ENCODE results near the gene CFAP299.
"Not testable (repeated sequence)": the region's sequence is repeated elsewhere in the genome, so short reads cannot be mapped to it uniquely, and the experiment has no call there.

Gene CFAP299

GRCh38 chr4:80685214-80685613 lies 349.7 kb downstream of the CFAP299 start:
- Histone ChIP-seq H3K27me3 (replicated peaks in 2 of 5; ENCODE audit: control insufficient read depth in 4 of 5, insufficient read depth in 5 of 5, low read length in 4 of 5) (peaks cover 0 to 15% (median 0%) of the 10 kb centered on the region in 5 experiments), H3K9me3 (ENCODE audit: control extremely low read depth in 1 of 5, control insufficient read depth in 4 of 5, insufficient read depth in 2 of 5, low read depth in 1 of 5, low read length in 4 of 5) (no peaks in the 10 kb centered on the region), H3K27ac (ENCODE audit: insufficient read depth in 1 of 2, low read depth in 1 of 2, low read length in 2 of 2, poor library complexity in 1 of 2, severe bottlenecking in 2 of 2) (no peak overlapping the region), H3K4me3 (ENCODE audit: control insufficient read depth in 1 of 7, extremely low read depth in 1 of 7, insufficient read depth in 4 of 7, low read depth in 2 of 7, low read length in 6 of 7) (no peak overlapping the region), H3K36me3 (ENCODE audit: control insufficient read depth in 4 of 4, insufficient read depth in 4 of 4, low read length in 3 of 4) (no peaks in the 10 kb centered on the region), H3K4me1 (ENCODE audit: control extremely low read depth in 1 of 4, control insufficient read depth in 4 of 4, insufficient read depth in 4 of 4, low read length in 3 of 4) (no peaks in the 10 kb centered on the region)
- no peak for DNase-seq
- CTCF ChIA-PET, result no interaction called here
- POLR2A ChIA-PET, result no interaction called here

GRCh38 chr4:80687736-80688135 lies 352.2 kb downstream of the CFAP299 start:
- H3K27me3 ChIP-seq (replicated peaks in 2 of 5; ENCODE audit: control insufficient read depth in 4 of 5, insufficient read depth in 5 of 5, low read length in 4 of 5); H3K27ac ChIP-seq (ENCODE audit: insufficient read depth in 1 of 2, low read depth in 1 of 2, low read length in 2 of 2, poor library complexity in 1 of 2, severe bottlenecking in 2 of 2); H3K9me3 ChIP-seq (ENCODE audit: control extremely low read depth in 1 of 5, control insufficient read depth in 4 of 5, insufficient read depth in 2 of 5, low read depth in 1 of 5, low read length in 4 of 5); DNase-seq; H3K4me3 ChIP-seq (ENCODE audit: control insufficient read depth in 1 of 7, extremely low read depth in 1 of 7, insufficient read depth in 4 of 7, low read depth in 2 of 7, low read length in 6 of 7); H3K36me3 ChIP-seq (ENCODE audit: control insufficient read depth in 4 of 4, insufficient read depth in 4 of 4, low read length in 3 of 4); H3K4me1 ChIP-seq (ENCODE audit: control extremely low read depth in 1 of 4, control insufficient read depth in 4 of 4, insufficient read depth in 4 of 4, low read length in 3 of 4); POLR2A ChIA-PET; CTCF ChIA-PET: not testable (repeated sequence)
- WGBS (ENCODE audit: insufficient coverage), result 98% methylated on average over 16 of the region's 23 CpGs

GRCh38 chr4:80694171-80694570 lies 358.6 kb downstream of the CFAP299 start:
- Histone ChIP-seq H3K4me1 (ENCODE audit: control extremely low read depth in 1 of 4, control insufficient read depth in 4 of 4, insufficient read depth in 4 of 4, low read length in 3 of 4) (no peaks in the 10 kb centered on the region), H3K36me3 (ENCODE audit: control insufficient read depth in 4 of 4, insufficient read depth in 4 of 4, low read length in 3 of 4) (no peaks in the 10 kb centered on the region), H3K9me3 (ENCODE audit: control extremely low read depth in 1 of 5, control insufficient read depth in 4 of 5, insufficient read depth in 2 of 5, low read depth in 1 of 5, low read length in 4 of 5) (peaks cover 0 to 1% (median 0%) of the 10 kb centered on the region in 5 experiments), H3K27me3 (replicated peaks in 2 of 5; ENCODE audit: control insufficient read depth in 4 of 5, insufficient read depth in 5 of 5, low read length in 4 of 5) (no peaks in the 10 kb centered on the region), H3K4me3 (ENCODE audit: control insufficient read depth in 1 of 7, extremely low read depth in 1 of 7, insufficient read depth in 4 of 7, low read depth in 2 of 7, low read length in 6 of 7) (no peak overlapping the region), H3K27ac (ENCODE audit: insufficient read depth in 1 of 2, low read depth in 1 of 2, low read length in 2 of 2, poor library complexity in 1 of 2, severe bottlenecking in 2 of 2) (no peak overlapping the region)
- no peak for DNase-seq
- ChIA-PET POLR2A (no interaction called here), CTCF (interaction anchor here (1.1 kb wide), 1 partner anchor 17 kb away, joined by 3 read pairs; no protein-coding TSS in a partner anchor)
- WGBS (ENCODE audit: insufficient coverage), result 100% methylated on average over 2 of the region's 3 CpGs

- ChIA-PET CTCF (no interaction called here), POLR2A (no interaction called here)
- H3K27ac ChIP-seq (ENCODE audit: insufficient read depth in 1 of 2, low read depth in 1 of 2, low read length in 2 of 2, poor library complexity in 1 of 2, severe bottlenecking in 2 of 2), result no peak overlapping the region
- no peaks in the 10 kb centered on the region for H3K4me1 ChIP-seq (ENCODE audit: control extremely low read depth in 1 of 4, control insufficient read depth in 4 of 4, insufficient read depth in 4 of 4, low read length in 3 of 4)
- H3K9me3 ChIP-seq (ENCODE audit: control extremely low read depth in 1 of 5, control insufficient read depth in 4 of 5, insufficient read depth in 2 of 5, low read depth in 1 of 5, low read length in 4 of 5), result no peaks in the 10 kb centered on the region
- H3K27me3 ChIP-seq (replicated peaks in 2 of 5; ENCODE audit: control insufficient read depth in 4 of 5, insufficient read depth in 5 of 5, low read length in 4 of 5), result no peaks in the 10 kb centered on the region
- WGBS (ENCODE audit: insufficient coverage), result 100% methylated on average over 1 of the region's 3 CpGs
- H3K36me3 ChIP-seq (ENCODE audit: control insufficient read depth in 4 of 4, insufficient read depth in 4 of 4, low read length in 3 of 4), result no peaks in the 10 kb centered on the region
- H3K4me3 ChIP-seq (ENCODE audit: control insufficient read depth in 1 of 7, extremely low read depth in 1 of 7, insufficient read depth in 4 of 7, low read depth in 2 of 7, low read length in 6 of 7), result no peak overlapping the region
- DNase-seq, result no peak
These were observed 369.8 kb downstream of the CFAP299 start for GRCh38 chr4:80705311-80705710.

- ChIA-PET POLR2A (no interaction called here), CTCF (no interaction called here)
- no peaks in the 10 kb centered on the region for H3K27me3 ChIP-seq (replicated peaks in 2 of 5; ENCODE audit: control insufficient read depth in 4 of 5, insufficient read depth in 5 of 5, low read length in 4 of 5)
- H3K4me3 ChIP-seq (ENCODE audit: control insufficient read depth in 1 of 7, extremely low read depth in 1 of 7, insufficient read depth in 4 of 7, low read depth in 2 of 7, low read length in 6 of 7), result no peak overlapping the region
- H3K9me3 ChIP-seq (ENCODE audit: control extremely low read depth in 1 of 5, control insufficient read depth in 4 of 5, insufficient read depth in 2 of 5, low read depth in 1 of 5, low read length in 4 of 5), result no peaks in the 10 kb centered on the region
- H3K36me3 ChIP-seq (ENCODE audit: control insufficient read depth in 4 of 4, insufficient read depth in 4 of 4, low read length in 3 of 4), result no peaks in the 10 kb centered on the region
- no peak for DNase-seq
- no peaks in the 10 kb centered on the region for H3K4me1 ChIP-seq (ENCODE audit: control extremely low read depth in 1 of 4, control insufficient read depth in 4 of 4, insufficient read depth in 4 of 4, low read length in 3 of 4)
- H3K27ac ChIP-seq (ENCODE audit: insufficient read depth in 1 of 2, low read depth in 1 of 2, low read length in 2 of 2, poor library complexity in 1 of 2, severe bottlenecking in 2 of 2), result no peak overlapping the region
- WGBS (ENCODE audit: insufficient coverage), result 76% methylated on average over 4 of the region's 6 CpGs
These were observed 373.7 kb downstream of the CFAP299 start for GRCh38 chr4:80709082-80709869.

- no peaks in the 10 kb centered on the region for H3K9me3 ChIP-seq (ENCODE audit: control extremely low read depth in 1 of 5, control insufficient read depth in 4 of 5, insufficient read depth in 2 of 5, low read depth in 1 of 5, low read length in 4 of 5)
- ChIA-PET CTCF (interaction anchor here (1.3 kb wide), 1 partner anchor 16 kb away, joined by 3 read pairs; no protein-coding TSS in a partner anchor), POLR2A (no interaction called here)
- no peak overlapping the region for H3K27ac ChIP-seq (ENCODE audit: insufficient read depth in 1 of 2, low read depth in 1 of 2, low read length in 2 of 2, poor library complexity in 1 of 2, severe bottlenecking in 2 of 2)
- no peaks in the 10 kb centered on the region for H3K27me3 ChIP-seq (replicated peaks in 2 of 5; ENCODE audit: control insufficient read depth in 4 of 5, insufficient read depth in 5 of 5, low read length in 4 of 5)
- no peaks in the 10 kb centered on the region for H3K36me3 ChIP-seq (ENCODE audit: control insufficient read depth in 4 of 4, insufficient read depth in 4 of 4, low read length in 3 of 4)
- WGBS (ENCODE audit: insufficient coverage), result 60% methylated on average over 2 of the region's 5 CpGs
- no peak overlapping the region for H3K4me3 ChIP-seq (ENCODE audit: control insufficient read depth in 1 of 7, extremely low read depth in 1 of 7, insufficient read depth in 4 of 7, low read depth in 2 of 7, low read length in 6 of 7)
- no peaks in the 10 kb centered on the region for H3K4me1 ChIP-seq (ENCODE audit: control extremely low read depth in 1 of 4, control insufficient read depth in 4 of 4, insufficient read depth in 4 of 4, low read length in 3 of 4)
- no peak for DNase-seq
These were observed 375.4 kb downstream of the CFAP299 start for GRCh38 chr4:80710748-80711451.

GRCh38 chr4:80711956-80712355 lies 376.4 kb downstream of the CFAP299 start:
- ChIA-PET POLR2A (interaction anchor here (0.6 kb wide), 1 partner anchor 626 kb away, joined by 4 read pairs; no protein-coding TSS in a partner anchor), CTCF (interaction anchor here (1.3 kb wide), 1 partner anchor 17 kb away, joined by 3 read pairs; no protein-coding TSS in a partner anchor)
- H3K27ac ChIP-seq (ENCODE audit: insufficient read depth in 1 of 2, low read depth in 1 of 2, low read length in 2 of 2, poor library complexity in 1 of 2, severe bottlenecking in 2 of 2), result no peak overlapping the region

More at GRCh38 chr4:80711956-80712355, 376.4 kb downstream of the CFAP299 start:
- DNase-seq, result no peak
- Histone ChIP-seq H3K9me3 (ENCODE audit: control extremely low read depth in 1 of 5, control insufficient read depth in 4 of 5, insufficient read depth in 2 of 5, low read depth in 1 of 5, low read length in 4 of 5) (no peaks in the 10 kb centered on the region), H3K36me3 (ENCODE audit: control insufficient read depth in 4 of 4, insufficient read depth in 4 of 4, low read length in 3 of 4) (no peaks in the 10 kb centered on the region), H3K4me3 (ENCODE audit: control insufficient read depth in 1 of 7, extremely low read depth in 1 of 7, insufficient read depth in 4 of 7, low read depth in 2 of 7, low read length in 6 of 7) (no peak overlapping the region), H3K4me1 (ENCODE audit: control extremely low read depth in 1 of 4, control insufficient read depth in 4 of 4, insufficient read depth in 4 of 4, low read length in 3 of 4) (no peaks in the 10 kb centered on the region), H3K27me3 (replicated peaks in 2 of 5; ENCODE audit: control insufficient read depth in 4 of 5, insufficient read depth in 5 of 5, low read length in 4 of 5) (no peaks in the 10 kb centered on the region)
- no CpG with 5 or more reads among the region's 1 CpG for WGBS (ENCODE audit: insufficient coverage)
